ENCODE results near the gene RPE65. TPM values are rescaled to one million over a fixed set of nuclear protein-coding genes. Genes with fewer than 3 reads are reported as not detected.
"Not testable (repeated sequence)": the region's sequence is repeated elsewhere in the genome, so short reads cannot be mapped to it uniquely, and the experiment has no call there.

The RPE65 gene
- total RNA-seq, 6 experiments from 2014 or later, result not detected

DNA sequence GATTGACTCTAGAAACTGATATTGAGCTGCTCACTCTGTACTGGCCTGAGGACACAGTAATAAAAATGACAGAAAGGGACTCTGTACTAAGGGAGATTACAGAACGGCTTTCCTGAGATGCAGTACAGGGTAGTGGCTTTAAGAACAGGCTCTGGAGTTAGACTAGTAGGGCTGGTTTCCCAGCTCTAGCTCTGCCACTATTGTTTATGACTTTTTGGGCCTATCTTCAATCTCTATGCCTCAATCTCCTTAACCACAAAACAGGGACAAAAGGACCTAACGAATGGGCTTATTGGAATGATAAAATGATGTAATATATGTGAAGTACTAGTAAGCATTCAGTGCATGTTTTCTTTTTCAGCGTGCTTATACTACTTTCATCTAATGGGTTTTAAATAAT is 45.8 kb upstream of the RPE65 start:
- Histone ChIP-seq H3K9me3 (no peaks in the 10 kb centered on the region), H3K27ac (no peak overlapping the region), H3K27me3 (no peaks in the 10 kb centered on the region), H3K36me3 (no peaks in the 10 kb centered on the region), H3K4me1 (peaks cover 0 to 9% (median 3%) of the 10 kb centered on the region in 4 donors), H3K4me3 (no peak overlapping the region)
- ATAC-seq (no peak), DNase-seq (no peak)
- TF ChIP-seq, protein P1, sequence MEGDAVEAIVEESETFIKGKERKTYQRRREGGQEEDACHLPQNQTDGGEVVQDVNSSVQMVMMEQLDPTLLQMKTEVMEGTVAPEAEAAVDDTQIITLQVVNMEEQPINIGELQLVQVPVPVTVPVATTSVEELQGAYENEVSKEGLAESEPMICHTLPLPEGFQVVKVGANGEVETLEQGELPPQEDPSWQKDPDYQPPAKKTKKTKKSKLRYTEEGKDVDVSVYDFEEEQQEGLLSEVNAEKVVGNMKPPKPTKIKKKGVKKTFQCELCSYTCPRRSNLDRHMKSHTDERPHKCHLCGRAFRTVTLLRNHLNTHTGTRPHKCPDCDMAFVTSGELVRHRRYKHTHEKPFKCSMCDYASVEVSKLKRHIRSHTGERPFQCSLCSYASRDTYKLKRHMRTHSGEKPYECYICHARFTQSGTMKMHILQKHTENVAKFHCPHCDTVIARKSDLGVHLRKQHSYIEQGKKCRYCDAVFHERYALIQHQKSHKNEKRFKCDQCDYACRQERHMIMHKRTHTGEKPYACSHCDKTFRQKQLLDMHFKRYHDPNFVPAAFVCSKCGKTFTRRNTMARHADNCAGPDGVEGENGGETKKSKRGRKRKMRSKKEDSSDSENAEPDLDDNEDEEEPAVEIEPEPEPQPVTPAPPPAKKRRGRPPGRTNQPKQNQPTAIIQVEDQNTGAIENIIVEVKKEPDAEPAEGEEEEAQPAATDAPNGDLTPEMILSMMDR (IDR thresholded peaks at IDR 0.05), result no peak
- TF ChIP-seq POLR2A (IDR thresholded peaks at IDR 0.05), result no peak
- 95% methylated on average over 3 of the region's 3 CpGs for WGBS (ENCODE audit: insufficient coverage, low coverage, low lambda C conversion rate, missing lambda C conversion rate)
- intact Hi-C loops (cut with DNase I), result no loop called here

DNA sequence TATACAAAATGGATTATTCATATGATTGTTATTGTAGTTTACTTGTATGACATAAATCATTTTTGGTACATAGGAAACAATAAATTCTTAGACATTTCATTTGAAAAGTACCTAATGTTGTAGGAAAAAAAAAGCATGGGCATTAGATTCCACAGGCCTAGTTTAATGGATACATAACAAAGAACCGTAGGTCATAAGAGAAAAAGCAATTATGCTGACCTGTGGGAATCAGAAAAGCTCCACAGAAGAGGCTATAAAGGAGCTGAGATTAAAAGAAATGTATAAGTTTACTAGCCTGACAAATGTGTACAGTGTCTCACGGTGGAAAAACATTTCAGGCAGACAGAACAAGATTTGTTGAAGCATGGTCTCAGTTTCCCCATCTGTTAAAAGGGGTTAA is 43.4 kb upstream of the RPE65 start:
- 87% methylated on average over 2 of the region's 2 CpGs for WGBS (ENCODE audit: insufficient coverage, low coverage, low lambda C conversion rate, missing lambda C conversion rate)

DNA sequence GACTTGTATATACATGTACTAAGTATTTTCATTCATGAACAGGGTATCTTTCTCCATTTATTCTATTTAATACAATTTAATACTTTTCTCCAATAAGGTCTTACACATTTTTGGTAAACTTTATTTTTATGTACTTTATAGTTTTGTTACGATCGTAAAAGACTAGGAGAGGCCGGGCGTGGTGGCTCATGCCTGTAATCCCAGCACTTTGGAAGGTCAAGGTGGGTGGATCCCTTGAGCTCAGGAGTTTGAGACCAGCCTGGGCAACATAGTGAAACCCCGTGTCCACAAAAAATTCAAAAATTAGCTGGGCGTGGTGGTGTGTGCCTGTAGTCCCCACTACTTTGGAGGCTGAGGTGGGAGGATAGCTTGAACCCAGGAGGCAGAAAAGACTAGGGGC is 42.5 kb upstream of the RPE65 start:
- H3K4me3 ChIP-seq; ATAC-seq; H3K36me3 ChIP-seq; H3K27ac ChIP-seq; H3K27me3 ChIP-seq; H3K9me3 ChIP-seq; DNase-seq; intact Hi-C loops (cut with DNase I); H3K4me1 ChIP-seq: not testable (repeated sequence)
- WGBS (ENCODE audit: insufficient coverage, low coverage, low lambda C conversion rate, missing lambda C conversion rate), result 95% methylated on average over 6 of the region's 6 CpGs

More for the DNA sequence above, 43.4 kb upstream of the RPE65 start:
- Histone ChIP-seq H3K36me3 (no peaks in the 10 kb centered on the region), H3K9me3 (no peaks in the 10 kb centered on the region), H3K27me3 (no peaks in the 10 kb centered on the region), H3K27ac (no peak overlapping the region), H3K4me3 (no peak overlapping the region), H3K4me1 (peaks cover 0 to 9% (median 3%) of the 10 kb centered on the region in 4 donors)
- DNase-seq (no peak), ATAC-seq (no peak)
- intact Hi-C loops (cut with DNase I), result no loop called here
- TF ChIP-seq, protein P1 (IDR thresholded peaks at IDR 0.05), result no peak
- TF ChIP-seq POLR2A (IDR thresholded peaks at IDR 0.05), result no peak

DNA sequence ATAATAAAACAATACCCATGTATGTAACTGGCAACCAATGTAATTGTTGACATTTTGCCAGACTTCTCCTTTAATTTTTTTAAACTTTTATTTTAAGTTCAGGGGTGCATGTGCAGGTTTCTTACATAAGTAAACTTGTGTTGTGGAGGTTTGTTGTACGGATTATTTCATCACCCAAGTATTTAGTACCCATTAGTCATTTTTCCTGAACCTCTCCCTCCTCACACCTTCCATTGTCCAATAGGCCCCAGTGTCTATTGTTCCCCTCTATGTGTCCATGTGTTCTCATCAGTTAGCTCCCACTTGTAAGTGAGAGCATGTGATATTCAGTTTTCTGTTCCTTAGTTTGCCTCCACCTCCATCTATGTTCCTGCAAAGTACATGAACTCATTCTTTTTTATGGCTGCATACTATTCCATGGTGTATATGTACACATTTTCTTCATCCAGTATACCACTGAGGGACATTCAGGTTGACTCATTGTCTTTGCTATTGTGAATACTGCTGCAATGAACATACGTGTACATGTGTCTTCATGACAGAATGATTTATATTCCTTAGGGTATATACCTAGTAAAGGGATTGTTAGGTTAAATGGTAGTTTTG is 40.4 kb upstream of the RPE65 start:
- WGBS (ENCODE audit: insufficient coverage, low coverage, low lambda C conversion rate, missing lambda C conversion rate), result 100% methylated on average over 2 of the region's 2 CpGs
- Histone ChIP-seq H3K27me3 (no peaks in the 10 kb centered on the region), H3K4me1 (no peaks in the 10 kb centered on the region), H3K4me3 (no peak overlapping the region), H3K36me3 (no peaks in the 10 kb centered on the region), H3K27ac (no peak overlapping the region), H3K9me3 (no peaks in the 10 kb centered on the region)
- no peak for TF ChIP-seq POLR2A (IDR thresholded peaks at IDR 0.05)
- TF ChIP-seq, protein P1 (IDR thresholded peaks at IDR 0.05), result no peak
- ATAC-seq (no peak), DNase-seq (no peak)
- intact Hi-C loops (cut with DNase I), result no loop called here

DNA sequence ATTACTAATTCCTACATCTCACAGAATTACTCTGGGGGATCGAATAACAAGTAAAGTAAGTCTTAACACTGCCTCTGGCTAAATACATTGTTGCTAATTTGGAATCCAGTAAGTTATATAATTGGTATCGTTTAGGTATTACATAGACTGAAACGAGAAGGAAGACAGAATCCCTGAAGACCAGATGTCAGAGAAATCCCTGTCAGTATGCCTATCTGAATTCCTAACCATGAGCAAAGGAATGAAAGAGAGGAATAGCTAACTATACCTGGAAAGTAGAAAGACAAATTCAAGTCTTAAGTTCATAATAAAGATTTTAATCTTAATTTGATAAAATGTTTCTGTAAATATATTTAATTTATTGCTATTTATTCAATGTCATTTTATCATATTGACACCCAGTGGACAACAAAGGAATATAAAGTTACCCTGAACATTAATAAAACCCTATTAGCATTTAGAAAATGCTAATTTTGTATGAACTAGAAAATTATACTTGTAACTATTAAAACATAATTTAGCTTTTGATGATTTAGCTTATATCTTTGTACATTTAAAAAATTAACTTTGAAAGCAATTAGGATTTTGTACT is 35.8 kb upstream of the RPE65 start:
- H3K4me3 ChIP-seq, result no peak overlapping the region
- no peak for TF ChIP-seq POLR2A (IDR thresholded peaks at IDR 0.05)
- TF ChIP-seq, protein P1 (IDR thresholded peaks at IDR 0.05), result no peak
- no peaks in the 10 kb centered on the region for H3K27me3 ChIP-seq
- no peak overlapping the region for H3K27ac ChIP-seq
- no peaks in the 10 kb centered on the region for H3K36me3 ChIP-seq
- H3K9me3 ChIP-seq, result no peaks in the 10 kb centered on the region
- 85% methylated on average over 3 of the region's 3 CpGs for WGBS (ENCODE audit: insufficient coverage, low coverage, low lambda C conversion rate, missing lambda C conversion rate)
- DNase-seq, result no peak
- H3K4me1 ChIP-seq, result no peaks in the 10 kb centered on the region
- ATAC-seq, result no peak
- intact Hi-C loops (cut with DNase I), result no loop called here

Measured in right lobe of liver (tissue), 6 donors.